ENCODE measurements around the gene SMIM43. TPM values are rescaled to one million over a fixed set of nuclear protein-coding genes. Genes with fewer than 3 reads are reported as not detected.

The SMIM43 gene
- total and polyA plus RNA-seq, 4 donors = not detected

DNA sequence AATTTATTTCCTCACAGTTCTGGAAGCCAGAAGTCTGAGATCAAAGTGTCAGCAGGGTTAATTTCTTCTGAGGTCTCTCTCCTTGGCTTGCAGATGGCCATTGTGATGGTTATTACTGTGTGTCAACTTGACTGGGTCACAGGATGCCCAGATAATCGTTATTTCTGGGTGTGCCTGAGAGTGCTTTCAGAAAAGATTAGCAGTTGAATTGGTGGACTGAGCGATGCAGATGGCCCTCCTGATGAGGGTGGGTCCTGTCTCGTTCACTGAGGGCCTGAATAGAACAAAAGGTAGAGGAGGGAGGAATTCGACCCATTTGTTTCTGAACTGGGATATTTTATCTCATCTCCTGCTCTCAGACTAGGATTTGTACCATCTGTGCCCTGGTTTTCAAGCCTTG lies 15.7 kb downstream of the SMIM43 start:
- no peaks in the 10 kb centered on the region for H3K4me1 ChIP-seq (ENCODE audit: control insufficient read depth in 1 of 2, insufficient read depth in 2 of 2, low read length in 2 of 2)
- H3K9me3 ChIP-seq (ENCODE audit: control insufficient read depth, low read length) = no peaks in the 10 kb centered on the region
- no peaks in the 10 kb centered on the region for H3K36me3 ChIP-seq (ENCODE audit: control insufficient read depth in 1 of 2, insufficient read depth in 2 of 2, low read length in 1 of 2)
- DNase-seq (no peak), ATAC-seq (ENCODE audit: low FRiP score) (no peak)
- no peak overlapping the region for H3K27ac ChIP-seq (ENCODE audit: low read depth in 1 of 2, low read length in 2 of 2)
- peaks cover 0 to 2% of the 10 kb centered on the region in 2 donors for H3K27me3 ChIP-seq (ENCODE audit: control insufficient read depth in 1 of 2, insufficient read depth in 2 of 2, low read length in 1 of 2)
- WGBS, 2 donors = 12 to 17% methylated on average over 4 of the region's 4 CpGs
- intact Hi-C loops (cut with DNase I) = no loop called here
- no peak overlapping the region for H3K4me3 ChIP-seq (ENCODE audit: low read length in 2 of 2)

DNA sequence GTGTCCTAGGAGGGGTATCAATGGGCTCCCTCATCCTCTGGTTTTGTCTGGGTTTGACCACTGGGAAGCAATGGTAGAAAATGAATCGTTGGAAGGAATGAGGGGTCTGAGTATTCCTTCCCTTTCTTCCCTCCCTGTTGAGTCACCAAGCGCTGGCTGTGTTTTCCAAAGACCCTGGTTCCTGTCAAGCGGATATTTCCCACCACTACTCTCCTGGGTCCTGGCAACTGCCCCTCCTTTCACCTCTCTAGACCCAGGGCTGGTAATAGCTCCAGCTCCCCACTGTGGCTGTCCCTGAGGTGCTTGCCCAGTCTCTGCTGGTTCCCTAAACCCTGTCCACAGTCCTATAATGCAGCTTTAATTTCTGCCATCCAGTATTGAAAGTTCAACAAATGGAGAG lies 22.2 kb downstream of the SMIM43 start:
- Histone ChIP-seq H3K4me3 (ENCODE audit: low read length in 2 of 2) (no peak overlapping the region), H3K27ac (ENCODE audit: low read depth in 1 of 2, low read length in 2 of 2) (no peak overlapping the region), H3K9me3 (ENCODE audit: control insufficient read depth, low read length) (no peaks in the 10 kb centered on the region), H3K4me1 (ENCODE audit: control insufficient read depth in 1 of 2, insufficient read depth in 2 of 2, low read length in 2 of 2) (no peaks in the 10 kb centered on the region), H3K36me3 (ENCODE audit: control insufficient read depth in 1 of 2, insufficient read depth in 2 of 2, low read length in 1 of 2) (no peaks in the 10 kb centered on the region), H3K27me3 (ENCODE audit: control insufficient read depth in 1 of 2, insufficient read depth in 2 of 2, low read length in 1 of 2) (peaks cover 0 to 2% of the 10 kb centered on the region in 2 donors)
- 54 to 61% methylated on average over 3 of the region's 3 CpGs for WGBS, 2 donors
- intact Hi-C loops (cut with DNase I) = no loop called here
- no peak for DNase-seq
- ATAC-seq (ENCODE audit: low FRiP score) = no peak

DNA sequence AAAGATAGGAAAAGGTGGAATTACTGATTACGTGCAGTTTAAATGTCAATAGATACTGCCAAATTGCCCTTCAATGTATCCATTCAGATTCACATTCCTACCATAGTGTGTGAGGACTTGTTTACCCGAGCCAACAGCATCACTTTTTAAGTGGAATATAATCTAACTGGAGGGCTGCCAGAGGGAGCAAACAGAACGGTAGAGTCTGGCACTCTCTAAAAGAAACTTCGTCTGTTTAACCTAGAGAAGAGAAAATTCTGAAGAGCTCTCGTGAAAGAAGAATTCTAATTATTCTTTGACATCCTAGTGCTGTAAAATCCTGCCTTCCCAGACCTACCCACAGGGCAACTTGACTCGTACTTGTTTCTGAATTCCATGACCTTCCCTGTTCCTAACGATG lies 23.2 kb downstream of the SMIM43 start:
- no peak overlapping the region for H3K27ac ChIP-seq (ENCODE audit: low read depth in 1 of 2, low read length in 2 of 2)
- H3K36me3 ChIP-seq (ENCODE audit: control insufficient read depth in 1 of 2, insufficient read depth in 2 of 2, low read length in 1 of 2) = no peaks in the 10 kb centered on the region
- intact Hi-C loops (cut with DNase I) = no loop called here
- H3K27me3 ChIP-seq (ENCODE audit: control insufficient read depth in 1 of 2, insufficient read depth in 2 of 2, low read length in 1 of 2) = no peaks in the 10 kb centered on the region
- no peaks in the 10 kb centered on the region for H3K9me3 ChIP-seq (ENCODE audit: control insufficient read depth, low read length)
- no peak overlapping the region for H3K4me3 ChIP-seq (ENCODE audit: low read length in 2 of 2)
- DNase-seq = no peak
- no peaks in the 10 kb centered on the region for H3K4me1 ChIP-seq (ENCODE audit: control insufficient read depth in 1 of 2, insufficient read depth in 2 of 2, low read length in 2 of 2)
- whole genome bisulfite sequencing, 2 donors = 28 to 41% methylated on average over 7 of the region's 7 CpGs
- ATAC-seq (ENCODE audit: low FRiP score) = no peak

DNA sequence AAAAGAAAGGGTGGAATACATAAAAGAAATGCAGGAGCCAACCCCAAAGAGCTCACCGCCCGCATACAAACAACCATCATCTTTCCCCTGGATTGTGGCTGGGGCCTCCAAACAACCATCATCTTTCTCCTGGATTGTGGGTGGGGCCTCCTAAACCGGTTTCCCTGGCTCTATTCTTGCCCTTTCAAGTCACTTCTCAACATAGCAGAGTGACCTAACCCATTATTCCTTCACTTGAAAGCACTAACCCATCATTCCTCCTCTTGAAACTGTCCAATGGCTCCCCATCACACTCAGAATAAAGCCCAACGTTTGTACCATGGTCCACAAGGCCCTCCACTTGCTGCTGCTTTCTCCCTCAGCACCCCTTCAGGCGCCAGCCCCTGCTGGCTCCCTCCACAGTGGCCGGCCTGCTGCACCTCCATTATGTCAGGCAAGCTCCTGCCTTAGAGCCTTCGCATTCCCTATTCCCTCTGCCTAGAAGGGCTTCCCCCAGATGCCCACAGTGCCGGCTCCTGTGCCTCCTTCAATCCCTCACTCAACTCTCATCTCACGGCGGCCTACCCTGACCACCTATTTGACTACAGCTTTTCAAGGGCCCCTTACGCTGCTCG lies 24.1 kb downstream of the SMIM43 start:
- no peaks in the 10 kb centered on the region for H3K36me3 ChIP-seq (ENCODE audit: control insufficient read depth in 1 of 2, insufficient read depth in 2 of 2, low read length in 1 of 2)
- H3K9me3 ChIP-seq (ENCODE audit: control insufficient read depth, low read length) = no peaks in the 10 kb centered on the region
- H3K27ac ChIP-seq (ENCODE audit: low read depth in 1 of 2, low read length in 2 of 2) = no peak overlapping the region
- no peak for ATAC-seq (ENCODE audit: low FRiP score)
- no peaks in the 10 kb centered on the region for H3K27me3 ChIP-seq (ENCODE audit: control insufficient read depth in 1 of 2, insufficient read depth in 2 of 2, low read length in 1 of 2)
- no peaks in the 10 kb centered on the region for H3K4me1 ChIP-seq (ENCODE audit: control insufficient read depth in 1 of 2, insufficient read depth in 2 of 2, low read length in 2 of 2)
- DNase-seq = no peak
- intact Hi-C loops (cut with DNase I) = no loop called here
- no peak overlapping the region for H3K4me3 ChIP-seq (ENCODE audit: low read length in 2 of 2)
- 74 to 79% methylated on average over 12 of the region's 12 CpGs for WGBS, 2 donors

DNA sequence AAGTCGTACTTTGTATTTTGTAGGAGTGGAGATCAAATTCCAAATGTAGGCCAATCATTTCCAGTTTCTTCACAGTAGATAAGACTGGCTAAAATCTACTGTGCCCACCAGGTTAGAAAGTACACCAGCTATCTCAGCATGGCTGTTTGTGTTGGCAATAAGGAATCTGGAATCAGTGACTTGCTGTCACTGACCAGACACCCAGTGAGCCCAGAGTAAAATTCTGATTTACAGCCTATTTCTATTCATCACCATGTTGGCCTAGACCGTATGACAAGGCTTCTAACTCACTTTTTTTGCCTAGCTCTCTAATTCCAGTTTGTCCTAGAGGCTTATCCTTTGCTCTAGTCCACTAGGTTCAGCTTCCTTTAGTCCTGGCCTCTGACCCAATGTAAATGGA lies 25.4 kb downstream of the SMIM43 start:
- 40 to 43% methylated on average over 2 of the region's 2 CpGs for WGBS, 2 donors
- H3K27me3 ChIP-seq (ENCODE audit: control insufficient read depth in 1 of 2, insufficient read depth in 2 of 2, low read length in 1 of 2) = no peaks in the 10 kb centered on the region
- H3K4me1 ChIP-seq (ENCODE audit: control insufficient read depth in 1 of 2, insufficient read depth in 2 of 2, low read length in 2 of 2) = no peaks in the 10 kb centered on the region
- ATAC-seq (ENCODE audit: low FRiP score) = no peak
- no peak overlapping the region for H3K27ac ChIP-seq (ENCODE audit: low read depth in 1 of 2, low read length in 2 of 2)
- DNase-seq = no peak
- H3K9me3 ChIP-seq (ENCODE audit: control insufficient read depth, low read length) = no peaks in the 10 kb centered on the region
- no peaks in the 10 kb centered on the region for H3K36me3 ChIP-seq (ENCODE audit: control insufficient read depth in 1 of 2, insufficient read depth in 2 of 2, low read length in 1 of 2)
- intact Hi-C loops (cut with DNase I) = loop anchor here (5.0 to 10.0 kb wide), 2 partner anchors 255 to 367 kb away; no protein-coding TSS in a partner anchor
- H3K4me3 ChIP-seq (ENCODE audit: low read length in 2 of 2) = no peak overlapping the region

DNA sequence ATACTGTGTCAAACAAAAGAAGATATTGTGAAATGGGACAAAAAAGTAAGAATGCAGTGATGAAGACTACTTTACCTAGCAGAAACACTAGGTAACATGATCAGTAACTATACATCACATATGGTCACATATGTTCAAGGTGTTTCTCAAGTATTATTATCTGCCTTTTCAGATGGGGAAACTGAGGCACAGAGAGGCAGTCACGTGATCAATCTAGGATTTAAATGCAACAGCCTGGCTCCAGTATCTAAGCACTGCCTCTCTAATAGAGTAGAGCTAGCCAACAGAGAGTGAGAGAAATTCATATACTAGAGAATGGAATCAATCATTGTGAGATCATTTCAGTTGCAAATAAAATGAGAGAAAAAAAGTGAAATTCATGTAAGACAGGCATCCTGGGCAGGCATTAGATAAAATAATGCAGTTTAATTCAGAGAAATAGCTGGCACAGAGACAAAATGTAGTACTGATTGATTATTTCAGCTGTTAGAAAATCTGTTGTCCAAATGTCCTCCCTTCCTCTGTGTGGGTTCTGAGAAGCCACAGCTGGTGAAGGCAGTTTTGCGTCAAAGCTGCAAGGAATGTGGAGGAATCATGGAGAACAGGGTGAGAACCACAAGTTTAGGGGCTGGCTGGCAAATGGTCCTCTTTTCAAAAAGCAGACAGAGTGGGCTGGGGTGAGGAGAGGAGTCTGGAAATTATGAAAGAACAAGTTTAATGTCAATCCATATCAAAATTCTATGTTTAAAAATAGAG lies 26.0 kb downstream of the SMIM43 start:
- Histone ChIP-seq H3K27me3 (ENCODE audit: control insufficient read depth in 1 of 2, insufficient read depth in 2 of 2, low read length in 1 of 2) (no peaks in the 10 kb centered on the region), H3K4me3 (ENCODE audit: low read length in 2 of 2) (no peak overlapping the region), H3K27ac (ENCODE audit: low read depth in 1 of 2, low read length in 2 of 2) (no peak overlapping the region), H3K36me3 (ENCODE audit: control insufficient read depth in 1 of 2, insufficient read depth in 2 of 2, low read length in 1 of 2) (no peaks in the 10 kb centered on the region), H3K9me3 (ENCODE audit: control insufficient read depth, low read length) (no peaks in the 10 kb centered on the region), H3K4me1 (ENCODE audit: control insufficient read depth in 1 of 2, insufficient read depth in 2 of 2, low read length in 2 of 2) (no peaks in the 10 kb centered on the region)
- no peak for ATAC-seq (ENCODE audit: low FRiP score)
- intact Hi-C loops (cut with DNase I) = loop anchor here (5.0 to 10.0 kb wide), 2 partner anchors 254 to 367 kb away; no protein-coding TSS in a partner anchor
- 64 to 65% methylated on average over 2 of the region's 2 CpGs for WGBS, 2 donors
- DNase-seq = no peak

DNA sequence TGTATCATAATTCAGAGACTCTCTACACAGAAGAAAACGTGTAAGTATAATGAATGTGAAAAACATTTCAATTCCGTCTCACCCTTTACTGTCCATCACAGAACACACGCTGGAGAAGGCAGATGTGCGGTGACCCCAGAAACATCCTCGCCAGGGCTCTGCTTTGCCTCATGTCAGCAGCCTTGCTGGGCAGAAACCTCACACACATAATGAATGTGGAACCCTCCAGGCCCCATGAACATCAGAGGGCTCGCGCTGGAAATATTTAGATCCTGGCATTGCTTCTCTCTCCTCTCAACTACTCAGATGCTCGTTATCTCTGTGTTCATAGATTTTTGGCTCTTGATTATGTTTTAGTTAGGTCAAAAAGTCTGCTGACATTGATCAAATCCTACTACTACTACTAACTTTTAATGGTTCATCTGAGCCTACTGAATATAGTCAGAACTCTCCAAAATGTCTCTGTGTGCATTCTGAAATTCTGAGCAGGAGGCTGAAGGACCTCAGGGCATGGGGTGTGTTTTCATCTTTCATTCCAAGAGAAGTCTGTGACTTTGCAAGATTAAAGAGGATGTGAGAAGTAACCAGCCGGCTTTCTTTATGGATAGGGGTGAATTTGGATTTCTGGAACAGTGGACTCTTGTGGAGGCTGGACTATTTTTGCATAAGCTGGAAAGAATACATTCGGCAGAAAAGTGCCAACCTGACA lies 27.0 kb downstream of the SMIM43 start:
- intact Hi-C loops (cut with DNase I) = loop anchor here (5.0 to 10.0 kb wide), 2 partner anchors 253 to 366 kb away; no protein-coding TSS in a partner anchor
- Histone ChIP-seq H3K27ac (ENCODE audit: low read depth in 1 of 2, low read length in 2 of 2) (no peak overlapping the region), H3K4me1 (ENCODE audit: control insufficient read depth in 1 of 2, insufficient read depth in 2 of 2, low read length in 2 of 2) (no peaks in the 10 kb centered on the region), H3K36me3 (ENCODE audit: control insufficient read depth in 1 of 2, insufficient read depth in 2 of 2, low read length in 1 of 2) (no peaks in the 10 kb centered on the region), H3K9me3 (ENCODE audit: control insufficient read depth, low read length) (no peaks in the 10 kb centered on the region), H3K4me3 (ENCODE audit: low read length in 2 of 2) (no peak overlapping the region), H3K27me3 (ENCODE audit: control insufficient read depth in 1 of 2, insufficient read depth in 2 of 2, low read length in 1 of 2) (no peaks in the 10 kb centered on the region)
- no peak for ATAC-seq (ENCODE audit: low FRiP score)
- DNase-seq = no peak
- WGBS, 2 donors = 52 to 53% methylated on average over 10 of the region's 10 CpGs

DNA sequence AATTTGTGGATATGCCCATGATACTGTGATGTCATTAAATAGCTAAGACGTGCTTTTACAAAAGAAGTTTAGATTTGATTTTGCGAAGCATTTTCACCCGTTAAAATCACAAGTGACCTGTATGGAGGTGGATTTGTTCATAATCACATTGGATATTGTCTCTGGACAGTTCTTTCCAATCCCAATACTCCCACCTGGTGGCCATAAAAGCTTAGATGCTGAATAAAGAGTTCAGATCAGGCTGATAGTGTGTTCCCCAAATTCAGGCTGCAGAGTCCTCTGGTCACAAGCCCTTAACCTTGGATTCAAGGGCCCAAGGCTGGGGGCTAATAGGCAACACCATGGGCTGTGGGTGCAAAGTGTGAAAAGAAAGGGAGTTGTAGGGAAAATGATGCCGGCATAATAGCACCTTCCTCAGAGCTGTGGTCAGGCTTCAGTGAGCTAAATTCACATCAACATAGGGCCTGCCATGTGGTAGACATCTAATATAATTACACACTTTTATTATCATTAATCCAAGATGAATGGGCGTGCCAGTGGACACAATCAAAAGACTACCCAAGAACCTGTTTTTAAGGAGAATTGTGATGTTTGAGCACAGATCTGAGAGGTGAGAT lies 28.1 kb downstream of the SMIM43 start:
- no peak overlapping the region for H3K4me3 ChIP-seq (ENCODE audit: low read length in 2 of 2)
- H3K9me3 ChIP-seq (ENCODE audit: control insufficient read depth, low read length) = no peaks in the 10 kb centered on the region
- no peaks in the 10 kb centered on the region for H3K4me1 ChIP-seq (ENCODE audit: control insufficient read depth in 1 of 2, insufficient read depth in 2 of 2, low read length in 2 of 2)
- no peaks in the 10 kb centered on the region for H3K27me3 ChIP-seq (ENCODE audit: control insufficient read depth in 1 of 2, insufficient read depth in 2 of 2, low read length in 1 of 2)
- H3K36me3 ChIP-seq (ENCODE audit: control insufficient read depth in 1 of 2, insufficient read depth in 2 of 2, low read length in 1 of 2) = no peaks in the 10 kb centered on the region
- DNase-seq (no peak), ATAC-seq (ENCODE audit: low FRiP score) (peak; percentile 60)
- H3K27ac ChIP-seq (ENCODE audit: low read depth in 1 of 2, low read length in 2 of 2) = no peak overlapping the region
- intact Hi-C loops (cut with DNase I) = loop anchor here (5.0 to 10.0 kb wide), 2 partner anchors 252 to 365 kb away; no protein-coding TSS in a partner anchor
- WGBS, 2 donors = 69 to 70% methylated on average over 5 of the region's 5 CpGs
